Measurements from ENCODE around the gene STOX2. TPM values are rescaled to one million over a fixed set of nuclear protein-coding genes. Genes with fewer than 3 reads are reported as not detected.

Gene STOX2
- total and polyA plus RNA-seq, 10 of the 15 experiments (the other 5 are each of a cell fraction or from before 2014, with no cell fraction given): 0.01 to 1.2 (median 0.18) TPM; not detected in 4

DNA sequence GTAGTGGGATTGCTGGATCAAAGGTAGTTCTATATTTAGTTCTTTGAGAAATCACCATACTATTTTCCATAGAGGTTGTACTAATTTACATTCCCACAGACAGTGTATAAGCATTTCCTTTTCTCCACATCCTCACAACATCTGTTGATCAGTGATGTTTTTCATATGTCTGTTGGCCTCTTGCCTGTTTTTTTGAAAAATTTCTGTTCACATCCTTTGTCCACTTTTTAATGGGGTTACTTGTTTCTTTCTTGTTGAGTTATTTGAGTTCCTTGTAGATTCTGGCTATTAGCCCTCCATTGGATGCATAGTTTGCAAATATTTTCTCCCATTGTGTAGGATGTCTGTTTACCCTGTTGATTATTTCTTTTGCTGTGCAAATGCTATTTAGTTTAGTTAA is 72.6 kb downstream of the STOX2 start:
- Histone ChIP-seq H3K27me3 (replicated peaks in 1 of 2; ENCODE audit: control insufficient read depth in 2 of 2, insufficient read depth in 2 of 2, low read length in 1 of 2) (no peaks in the 10 kb centered on the region), H3K36me3 (ENCODE audit: control insufficient read depth in 2 of 2, insufficient read depth in 2 of 2, low read length in 1 of 2) (no peaks in the 10 kb centered on the region), H3K9me3 (replicated peaks; ENCODE audit: control insufficient read depth, insufficient read depth, low read length) (no peaks in the 10 kb centered on the region), H3K4me2 (ENCODE audit: control insufficient read depth, insufficient read depth) (no peak overlapping the region), H3K4me1 (ENCODE audit: control insufficient read depth, insufficient read depth, low read length) (no peaks in the 10 kb centered on the region), H3K79me2 (ENCODE audit: control insufficient read depth, insufficient read depth, low read length) (no peaks in the 10 kb centered on the region), H3K27ac (ENCODE audit: control insufficient read depth, insufficient read depth) (no peak overlapping the region), H3K4me3 (no peak overlapping the region), H4K20me1 (ENCODE audit: control insufficient read depth, insufficient read depth) (no peaks in the 10 kb centered on the region), H2AFZ (ENCODE audit: control insufficient read depth, low read depth, low read length) (no peak overlapping the region), H3K9ac (ENCODE audit: control insufficient read depth, insufficient read depth, low read length) (no peak overlapping the region)
- intact Hi-C loops (cut with micrococcal nuclease; ENCODE audit: unreplicated experiment) (no loop called here), in situ Hi-C loops (cut with MboI) (no loop called here)
- DNase-seq (ENCODE audit: low read depth, low spot score) (no peak), ATAC-seq (no peak), FAIRE-seq (no peak)
- RAD21 ChIA-PET (ENCODE audit: unreplicated experiment): no interaction called here
- POLR2A ChIA-PET: no interaction called here
- CTCF ChIA-PET: no interaction called here
- no peak for TF ChIP-seq ASH2L (IDR thresholded peaks at IDR 0.05; ENCODE audit: borderline replicate concordance, low read depth)
- BruUV-seq (replicated peaks): no TSS peak
- SMC1A ChIA-PET (ENCODE audit: uncharacterized antibody, unreplicated experiment): no interaction called here

DNA sequence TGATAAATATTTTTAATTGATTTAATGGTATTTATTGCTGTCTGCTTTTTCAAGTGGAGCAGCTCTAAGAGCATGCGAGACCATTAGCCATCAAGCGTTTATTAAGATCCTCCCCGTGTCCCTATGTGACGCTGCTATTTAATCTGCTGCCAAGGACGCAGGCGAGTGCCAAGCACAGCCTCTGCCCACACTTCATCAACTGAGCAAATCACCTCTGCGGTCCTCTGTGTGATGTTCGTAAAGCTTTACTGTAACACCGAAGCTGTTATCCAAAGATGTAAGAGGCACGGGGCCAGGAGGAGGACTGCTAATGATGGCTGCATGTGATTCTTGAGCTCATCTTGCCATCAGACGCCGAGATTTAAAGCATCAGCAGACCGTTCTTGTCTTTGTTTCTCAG is 79.5 kb downstream of the STOX2 start:
- ChIA-PET SMC1A (ENCODE audit: uncharacterized antibody, unreplicated experiment) (no interaction called here), CTCF (no interaction called here), RAD21 (ENCODE audit: unreplicated experiment) (no interaction called here), POLR2A (no interaction called here)
- Histone ChIP-seq H3K27ac (ENCODE audit: control insufficient read depth, insufficient read depth) (no peak overlapping the region), H4K20me1 (ENCODE audit: control insufficient read depth, insufficient read depth) (no peaks in the 10 kb centered on the region), H3K9me3 (replicated peaks; ENCODE audit: control insufficient read depth, insufficient read depth, low read length) (no peaks in the 10 kb centered on the region), H3K4me2 (ENCODE audit: control insufficient read depth, insufficient read depth) (no peak overlapping the region), H3K27me3 (replicated peaks in 1 of 2; ENCODE audit: control insufficient read depth in 2 of 2, insufficient read depth in 2 of 2, low read length in 1 of 2) (no peaks in the 10 kb centered on the region; a peak in 1 of 4 replicates), H3K36me3 (ENCODE audit: control insufficient read depth in 2 of 2, insufficient read depth in 2 of 2, low read length in 1 of 2) (no peaks in the 10 kb centered on the region), H3K9ac (ENCODE audit: control insufficient read depth, insufficient read depth, low read length) (no peak overlapping the region), H3K4me3 (no peak overlapping the region), H3K4me1 (ENCODE audit: control insufficient read depth, insufficient read depth, low read length) (no peaks in the 10 kb centered on the region), H3K79me2 (ENCODE audit: control insufficient read depth, insufficient read depth, low read length) (no peaks in the 10 kb centered on the region), H2AFZ (ENCODE audit: control insufficient read depth, low read depth, low read length) (no peak overlapping the region)
- DNase-seq (ENCODE audit: low read depth, low spot score) (no peak), ATAC-seq (no peak), FAIRE-seq (no peak)
- TF ChIP-seq FOXM1 (IDR thresholded peaks at IDR 0.05; ENCODE audit: low read depth, low read length): no peak
- no TSS peak for BruUV-seq (replicated peaks)
- in situ Hi-C loops (cut with MboI): no loop called here
- 52% methylated on average over 13 of the region's 13 CpGs for WGBS (ENCODE audit: insufficient coverage, insufficient replicate concordance, low lambda C conversion rate, missing lambda C conversion rate)
- intact Hi-C loops (cut with micrococcal nuclease; ENCODE audit: unreplicated experiment): no loop called here

Measured in GM12878 (cell line).